GM12878 (cell line): ENCODE measurements around the gene EYS. TPM values are rescaled to one million over a fixed set of nuclear protein-coding genes. Genes with fewer than 3 reads are reported as not detected.

Source experiments
- ATAC-seq: fragments of 200-7000 bp; cut with Tn5 transposase; 3 replicates; pipeline ENCODE4 v1.9.1; 2020; ENCODE audit warnings: mild to moderate bottlenecking, moderate library complexity
- BruUV-seq: library from RNA; stranded (reverse); fragments of 400-500 nt; replicated peaks from 2 replicates; lab custom pipeline; 2021; lab: Mats Ljungman, UMichigan
- CTCF ChIA-PET: fragments of 300-600 bp; sonication (Branson Sonifier 250); formaldehyde crosslinking; extraction: SDS; loops from one replicate; lab custom pipeline; 2021; ENCODE audit warnings: inconsistent platforms; lab: Yijun Ruan, JAX
- POLR2A ChIA-PET: fragments of 350-600 bp; formaldehyde crosslinking; extraction: SDS; loops from one replicate; lab custom pipeline; 2021; ENCODE audit warnings: inconsistent platforms; lab: Charles Lee
- RAD21 ChIA-PET: fragments of 300-600 bp; sonication (Branson Sonifier 250); formaldehyde crosslinking; loops from one replicate; lab custom pipeline; 2023; ENCODE audit warnings: antibody characterized with exemption; ENCODE audit not compliant: unreplicated experiment; lab: Charles Lee
- SMC1A ChIA-PET: fragments of 300-600 bp; sonication (Branson Sonifier 250); formaldehyde crosslinking; loops from one replicate; lab custom pipeline; 2023; ENCODE audit not compliant: unreplicated experiment, uncharacterized antibody; lab: Charles Lee
- DNase-seq: peaks from one replicate; pipeline ENCODE4 v3.0.0-alpha.2; 2011; ENCODE audit warnings: low read depth, low spot score
- FAIRE-seq: peaks from 3 replicates; lab custom pipeline; 2011; peaks lifted over from hg19 to GRCh38; lab: Jason Lieb, UNC
- H2AFZ ChIP-seq: 2 replicates; pipeline ENCODE4 v1.6.0; 2011; ENCODE audit warnings: low read depth, low read length, control low read depth; ENCODE audit not compliant: control insufficient read depth
- H3K27ac ChIP-seq: 2 replicates; pipeline ENCODE4 v1.5.1; 2011; ENCODE audit warnings: control low read depth; ENCODE audit not compliant: control insufficient read depth, insufficient read depth
- H3K27me3 ChIP-seq, 2 experiments: replicated peaks in 1 of 2; 2 replicates each; pipeline versions ENCODE4 v1.6.0 to v1.6.1; 2011; ENCODE audit warnings: low read length in 1 of 2; ENCODE audit not compliant: control insufficient read depth in 2 of 2, insufficient read depth in 2 of 2
- H3K36me3 ChIP-seq, 2 experiments: 2 replicates each; pipeline ENCODE4 v1.5.1; 2011; ENCODE audit warnings: low read length in 1 of 2; ENCODE audit not compliant: control insufficient read depth in 2 of 2, insufficient read depth in 2 of 2
- H3K4me1 ChIP-seq: 2 replicates; pipeline ENCODE4 v1.6.1; 2011; ENCODE audit warnings: mild to moderate bottlenecking, low read length, moderate library complexity, mixed read lengths; ENCODE audit not compliant: control insufficient read depth, insufficient read depth
- H3K4me2 ChIP-seq: 2 replicates; pipeline ENCODE4 v1.6.0; 2011; ENCODE audit warnings: control low read depth; ENCODE audit not compliant: control insufficient read depth, insufficient read depth
- H3K4me3 ChIP-seq: fragments of 200-600 bp; sonication (generic); 2 replicates; pipeline ENCODE4 v1.5.1; 2016
- H3K79me2 ChIP-seq: 2 replicates; pipeline ENCODE4 v1.6.0; 2011; ENCODE audit warnings: low read length; ENCODE audit not compliant: control insufficient read depth, insufficient read depth
- H3K9ac ChIP-seq: 2 replicates; pipeline ENCODE4 v1.8.0; 2011; ENCODE audit warnings: low read length, control low read depth, mixed read lengths; ENCODE audit not compliant: control insufficient read depth, insufficient read depth
- H3K9me3 ChIP-seq: replicated peaks from 3 replicates; pipeline ENCODE4 v1.5.1; 2011; ENCODE audit warnings: mild to moderate bottlenecking, low read length; ENCODE audit not compliant: control insufficient read depth, insufficient read depth
- H4K20me1 ChIP-seq: 2 replicates; pipeline ENCODE4 v1.6.0; 2011; ENCODE audit not compliant: control insufficient read depth, insufficient read depth
- BACH1 ChIP-seq: fragments of 450-650 bp; IDR thresholded peaks from 2 replicates; pipeline ENCODE4 v1.6.1; 2017; ENCODE audit warnings: mild to moderate bottlenecking, borderline replicate concordance
- TBL1XR1 ChIP-seq: IDR thresholded peaks from 2 replicates; pipeline ENCODE4 v1.6.1; 2012; ENCODE audit warnings: low read depth, low read length, improper control_type of control experiment
- ZNF217 ChIP-seq: fragments of 450-650 bp; IDR thresholded peaks from 2 replicates; pipeline ENCODE4 v1.6.1; 2017; ENCODE audit warnings: antibody characterized with exemption, mild to moderate bottlenecking
- WGBS: methylation state at CpG from one replicate; pipeline ENCODE4 v1.1.6; 2016; ENCODE audit warnings: low lambda C conversion rate; ENCODE audit not compliant: insufficient replicate concordance, insufficient coverage; ENCODE audit errors: missing lambda C conversion rate; 5-methylcytosine and 5-hydroxymethylcytosine counted together
- in situ Hi-C: fragments of 300-500 bp; cut with MboI; formaldehyde crosslinking; loops from 9 replicates; pipeline ENCODE4 v1.14.3; 2018; ENCODE audit warnings: mixed read lengths
- intact Hi-C: fragments of 100-400 bp; cut with micrococcal nuclease; formaldehyde crosslinking; loops from one replicate; pipeline ENCODE4 v1.14.2; 2022; ENCODE audit not compliant: unreplicated experiment
- polyA plus RNA-seq, 11 experiments: library from polyadenylated mRNA; depleted of rRNA in 4 of 11; unstranded in 6 of 11; stranded (reverse) in 5 of 11; fragments of >200 nt; fragmentation: Nextera tagmentation in 4 of 11; fragmentation: Illumina TruSeq in 1 of 11; extraction: Ambion mirVana in 4 of 11; extraction: Trizol in 1 of 11; gene quantifications; 1 replicate in 1 of 11; 2 replicates in 10 of 11; pipeline versions ENCODE4 v1.2.1 to v1.2.3, GENCODE V29; 2011 to 2016; ENCODE audit warnings: inconsistent platforms in 2 of 11, missing spikeins in 2 of 11, low read depth in 1 of 11
- total RNA-seq, 4 experiments: library from RNA; depleted of rRNA in 3 of 4; stranded (reverse); fragments of >200 nt in 3 of 4; fragmentation: Illumina TruSeq in 1 of 4; extraction: Trizol in 1 of 4; gene quantifications; 2 replicates each; pipeline versions ENCODE4 v1.2.1 to v1.2.3, GENCODE V29; 2013 to 2021

The EYS gene
- total and polyA plus RNA-seq, 10 of the 15 experiments (the other 5 are each of a cell fraction or from before 2014, with no cell fraction given), result under 0.01 to 0.14 (median 0.02) TPM; not detected in 1

DNA sequence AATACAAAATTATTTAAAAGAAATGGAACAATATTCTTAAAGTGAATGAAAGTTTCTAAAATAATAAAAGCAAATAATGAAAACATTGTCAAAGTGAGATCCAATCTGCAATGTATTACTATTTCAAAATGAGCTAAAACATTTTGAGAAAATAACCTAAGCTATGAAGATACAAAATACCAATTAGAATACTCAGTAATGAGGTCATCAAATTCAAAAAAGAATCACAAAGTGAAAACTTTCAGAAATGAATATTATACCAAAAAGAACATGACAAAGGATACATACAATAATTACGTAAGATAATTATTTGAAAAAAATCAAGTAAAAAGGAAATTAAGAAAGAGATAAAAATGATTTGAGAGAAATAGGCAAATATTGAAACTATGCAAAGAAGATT is 634.5 kb downstream of the EYS start:
- Histone ChIP-seq H3K4me3 (no peak overlapping the region), H3K4me2 (no peak overlapping the region), H3K4me1 (no peaks in the 10 kb centered on the region), H3K9me3 (no peaks in the 10 kb centered on the region), H3K9ac (no peak overlapping the region), H3K79me2 (no peaks in the 10 kb centered on the region), H3K27me3 (no peaks in the 10 kb centered on the region), H3K36me3 (no peaks in the 10 kb centered on the region), H2AFZ (no peak overlapping the region), H4K20me1 (no peaks in the 10 kb centered on the region), H3K27ac (no peak overlapping the region)
- BruUV-seq, result no TSS peak
- no peak for DNase-seq
- FAIRE-seq, result no peak
- intact Hi-C loops, result no loop called here
- 60% methylated on average over 1 of the region's 1 CpG for WGBS
- ChIA-PET CTCF (no interaction called here), RAD21 (no interaction called here), SMC1A (no interaction called here), POLR2A (no interaction called here)
- TF ChIP-seq BACH1, result no peak
- no peak for ATAC-seq
- in situ Hi-C loops, result no loop called here

DNA sequence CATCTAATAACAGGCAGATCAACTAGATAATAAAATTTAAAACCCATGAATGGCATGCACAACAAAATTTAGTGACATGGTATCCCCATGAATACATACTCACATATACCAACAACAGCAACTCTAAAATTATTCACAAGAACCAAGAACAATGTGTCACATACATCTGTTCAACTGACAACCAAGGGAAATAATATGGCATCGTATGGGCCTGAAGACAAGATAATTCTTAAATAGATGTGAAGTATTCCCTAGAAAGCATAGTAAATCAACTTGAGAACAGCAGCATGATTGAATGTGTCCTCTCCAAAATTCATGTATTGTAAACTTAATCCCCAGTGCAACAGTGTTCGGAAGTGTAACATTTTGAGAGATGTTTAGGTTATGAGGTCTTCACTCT is 635.5 kb downstream of the EYS start:
- no peaks in the 10 kb centered on the region for H3K36me3 ChIP-seq
- no peak for ATAC-seq
- WGBS, result 56% methylated on average over 2 of the region's 2 CpGs
- H3K27ac ChIP-seq, result no peak overlapping the region
- H3K4me3 ChIP-seq, result no peak overlapping the region
- no peak overlapping the region for H3K4me2 ChIP-seq
- DNase-seq, result no peak
- intact Hi-C loops (no loop called here), in situ Hi-C loops (no loop called here)
- POLR2A ChIA-PET, result no interaction called here
- H3K79me2 ChIP-seq, result no peaks in the 10 kb centered on the region
- H2AFZ ChIP-seq, result no peak overlapping the region
- TF ChIP-seq TBL1XR1 (no peak), ZNF217 (no peak)
- H3K9ac ChIP-seq, result no peak overlapping the region
- H3K9me3 ChIP-seq, result no peaks in the 10 kb centered on the region
- BruUV-seq, result no TSS peak
- no peaks in the 10 kb centered on the region for H3K4me1 ChIP-seq
- no peaks in the 10 kb centered on the region for H3K27me3 ChIP-seq
- H4K20me1 ChIP-seq, result no peaks in the 10 kb centered on the region
- no peak for FAIRE-seq
- RAD21 ChIA-PET, result no interaction called here
- SMC1A ChIA-PET, result no interaction called here
- CTCF ChIA-PET, result no interaction called here
